HCT116 (cell line): ENCODE results near the gene LRRC75A. TPM values are rescaled to one million over a fixed set of nuclear protein-coding genes. Genes with fewer than 3 reads are reported as not detected.

Experiments used
- ATAC-seq: fragments of 200-7000 bp; cut with Tn5 transposase; 2 replicates; pipeline ENCODE4 v1.9.1; 2020; ENCODE audit warnings: mild to moderate bottlenecking, moderate library complexity
- BruUV-seq: library from RNA; stranded (reverse); fragments of 400-500 nt; replicated peaks from 2 replicates; lab custom pipeline; 2021; lab: Mats Ljungman, UMichigan
- CTCF ChIA-PET: fragments of 300-600 bp; sonication (Branson Sonifier 250); formaldehyde crosslinking; loops from one replicate; lab custom pipeline; 2021; ENCODE audit warnings: antibody characterized with exemption; lab: Charles Lee
- POLR2A ChIA-PET: fragments of 300-600, 350-600 bp; sonication (Branson Sonifier 250); formaldehyde crosslinking; loops from one replicate; lab custom pipeline; 2021; ENCODE audit warnings: antibody characterized with exemption; lab: Charles Lee
- RAD21 ChIA-PET, 2 experiments: fragments of 300-600 bp; sonication (Branson Sonifier 250); formaldehyde crosslinking; loops; one replicate each; lab custom pipeline; 2023; ENCODE audit warnings: low total read pairs in 2 of 2; ENCODE audit not compliant: uncharacterized antibody in 2 of 2, unreplicated experiment in 2 of 2, low non-redundant PET in 1 of 2; lab: Charles Lee
- DNase-seq: peaks from one replicate; pipeline ENCODE4 v3.0.0-alpha.2; 2010; ENCODE audit warnings: low read depth, low spot score
- H2AFZ ChIP-seq: fragments of 200-600 bp; shearing (Covaris generic), sonication (generic); 2 replicates; pipeline ENCODE4 v1.6.1; 2017; ENCODE audit warnings: low read depth, mixed run types, mixed read lengths, antibody characterized with exemption, low read length; ENCODE audit not compliant: poor library complexity, severe bottlenecking
- H3K27ac ChIP-seq: 2 replicates; pipeline ENCODE4 v1.5.1; 2012; ENCODE audit warnings: low read depth, low read length
- H3K27me3 ChIP-seq: fragments of 200-600 bp; sonication (generic); 2 replicates; pipeline ENCODE4 v1.6.1; 2016; ENCODE audit warnings: mixed run types, low read length, mixed read lengths; ENCODE audit not compliant: insufficient read depth
- H3K36me3 ChIP-seq, 2 experiments: fragments of 200-500 bp in 1 of 2; fragments of 200-600 bp in 1 of 2; sonication (Bioruptor generic) in 1 of 2; sonication (generic) in 1 of 2; 2 replicates each; pipeline versions ENCODE4 v1.5.1 to v1.6.1; 2014 to 2016; ENCODE audit warnings: low read length in 2 of 2, inconsistent platforms in 1 of 2, mixed read lengths in 1 of 2, mixed run types in 1 of 2; ENCODE audit not compliant: insufficient read depth in 2 of 2, control insufficient read depth in 1 of 2
- H3K4me1 ChIP-seq, 2 experiments: fragments of 200-600 bp in 1 of 2; sonication (generic) in 1 of 2; 2 replicates each; pipeline versions ENCODE4 v1.5.1 to v1.6.1; 2012 to 2017; ENCODE audit warnings: low read length in 2 of 2, inconsistent platforms in 1 of 2, mild to moderate bottlenecking in 1 of 2, mixed read lengths in 1 of 2, mixed run types in 1 of 2, moderate library complexity in 1 of 2; ENCODE audit not compliant: insufficient read depth in 2 of 2, control insufficient read depth in 1 of 2
- H3K4me2 ChIP-seq: fragments of 200-600 bp; sonication (generic); 2 replicates; pipeline ENCODE4 v1.6.1; 2017; ENCODE audit warnings: mixed run types, low read length, mixed read lengths
- H3K4me3 ChIP-seq, 2 experiments: fragments of 200-600 bp in 1 of 2; sonication (generic) in 1 of 2; replicated peaks in 1 of 2; 2 replicates each; pipeline ENCODE4 v1.5.1; 2011 to 2016; ENCODE audit warnings: low read length in 2 of 2, control low read depth in 1 of 2, low read depth in 1 of 2, mild to moderate bottlenecking in 1 of 2, mixed read lengths in 1 of 2, mixed run types in 1 of 2
- H3K79me2 ChIP-seq: fragments of 200-600 bp; sonication (generic); 2 replicates; pipeline ENCODE4 v1.6.1; 2017; ENCODE audit warnings: mild to moderate bottlenecking, mixed run types, low read length, moderate library complexity, mixed read lengths; ENCODE audit not compliant: insufficient read depth
- H3K9ac ChIP-seq: fragments of 200-600 bp; sonication (generic); 2 replicates; pipeline ENCODE4 v1.6.1; 2016; ENCODE audit warnings: low read length, mixed read lengths
- H3K9me2 ChIP-seq: fragments of 200-600 bp; sonication (generic), shearing (Covaris generic); 2 replicates; pipeline ENCODE4 v1.6.1; 2017; ENCODE audit warnings: mixed run types, mild to moderate bottlenecking, moderate library complexity; ENCODE audit not compliant: insufficient read depth
- H3K9me3 ChIP-seq, 2 experiments: fragments of 200-500 bp in 1 of 2; fragments of 200-600 bp in 1 of 2; sonication (Bioruptor generic) in 1 of 2; sonication (generic) in 1 of 2; 2 replicates each; pipeline ENCODE4 v1.6.1; 2014 to 2017; ENCODE audit warnings: low read length in 2 of 2, mixed read lengths in 2 of 2, inconsistent platforms in 1 of 2, low read depth in 1 of 2, mild to moderate bottlenecking in 1 of 2, mixed run types in 1 of 2, moderate library complexity in 1 of 2; ENCODE audit not compliant: control insufficient read depth in 1 of 2, insufficient read depth in 1 of 2
- H4K20me1 ChIP-seq: fragments of 200-600 bp; sonication (generic), shearing (Covaris generic); 2 replicates; pipeline ENCODE4 v1.6.1; 2017; ENCODE audit warnings: mixed run types, mild to moderate bottlenecking, moderate library complexity; ENCODE audit not compliant: insufficient read depth
- ATF3 ChIP-seq: IDR thresholded peaks from 2 replicates; pipeline ENCODE4 v1.6.1; 2012
- CTCF ChIP-seq, 3 experiments: fragments of 200-600 bp in 1 of 3; sonication (generic) in 1 of 3; IDR thresholded peaks in 2 of 3; conservative IDR thresholded peaks in 1 of 3; 2 replicates each; pipeline ENCODE4 v1.5.1; 2012 to 2017; ENCODE audit warnings: low read depth in 2 of 3, low read length in 2 of 3, antibody characterized with exemption in 1 of 3, borderline replicate concordance in 1 of 3, control low read depth in 1 of 3, mild to moderate bottlenecking in 1 of 3, mixed read lengths in 1 of 3, mixed run types in 1 of 3, moderate library complexity in 1 of 3; ENCODE audit not compliant: insufficient read depth in 1 of 3
- EZH2phosphoT487 ChIP-seq: fragments of 200-600 bp; IDR thresholded peaks from 2 replicates; pipeline ENCODE4 v1.6.1; 2018; ENCODE audit warnings: antibody characterized with exemption, borderline replicate concordance
- POLR2A ChIP-seq: IDR thresholded peaks from 2 replicates; pipeline ENCODE4 v1.7.0; 2011; ENCODE audit warnings: borderline replicate concordance; ENCODE audit not compliant: insufficient read depth, insufficient read length; ENCODE audit errors: extremely low read depth
- SIN3A ChIP-seq: IDR thresholded peaks from 2 replicates; pipeline ENCODE4 v1.6.1; 2012; ENCODE audit warnings: low read depth
- TCF7L2 ChIP-seq: IDR thresholded peaks from 2 replicates; pipeline ENCODE4 v1.7.0; 2011; ENCODE audit warnings: borderline replicate concordance, inconsistent platforms; ENCODE audit not compliant: insufficient read depth, insufficient read length; ENCODE audit errors: extremely low read depth
- ZBTB33 ChIP-seq: IDR thresholded peaks from 2 replicates; pipeline ENCODE4 v1.6.1; 2011; ENCODE audit warnings: mild to moderate bottlenecking, low read length, moderate library complexity; ENCODE audit not compliant: insufficient replicate concordance; ENCODE audit errors: extremely low read depth
- intact Hi-C: fragments of 100-400 bp; cut with micrococcal nuclease; formaldehyde crosslinking; loops from 2 replicates; pipeline ENCODE4 v1.10.0; 2022
- total RNA-seq: library from RNA; stranded (reverse); gene quantifications from one replicate; pipeline ENCODE4 v1.2.1, GENCODE V29; 2021; ENCODE audit not compliant: unreplicated experiment

The LRRC75A gene
- total RNA-seq, 1 experiment from 2014 or later: 2.3 TPM

GRCh38 chr17:16488968-16489337 is 3.0 kb downstream of the LRRC75A start (continued):
- TF ChIP-seq ZBTB33 (no peak), POLR2A (no peak), SIN3A (no peak), CTCF (IDR thresholded peaks at IDR 0.05 in 2 of 3, conservative IDR thresholded peaks at IDR 0.05 in 1 of 3; ENCODE audit: borderline replicate concordance in 1 of 3, insufficient read depth in 1 of 3, low read depth in 2 of 3, low read length in 2 of 3) (no peak), EZH2phosphoT487 (no peak)

- Histone ChIP-seq H3K4me2 (peak overlapping the region; percentile 21; the same call in 1 of the 2 replicates), H3K9me3 (no peaks in the 10 kb centered on the region), H3K36me3 (no peaks in the 10 kb centered on the region), H2AFZ (no peak overlapping the region), H3K9me2 (no peaks in the 10 kb centered on the region), H4K20me1 (no peaks in the 10 kb centered on the region), H3K4me3 (no peak overlapping the region), H3K4me1 (peaks cover 21 to 28% of the 10 kb centered on the region in 2 experiments; a peak in 3 of 4 replicates)
- ChIA-PET CTCF (no interaction called here), POLR2A (no interaction called here), RAD21 (no interaction called here)
- intact Hi-C loops: no loop called here
- BruUV-seq: no TSS peak
- DNase-seq (no peak), ATAC-seq (no peak)
- TF ChIP-seq ATF3: no peak
- TF ChIP-seq TCF7L2: peak; percentile 56
- TF ChIP-seq, all 23 proteins: peak for 1
- no peak overlapping the region for H3K9ac ChIP-seq
- no peaks in the 10 kb centered on the region for H3K79me2 ChIP-seq
- H3K27me3 ChIP-seq: no peaks in the 10 kb centered on the region
- no peak overlapping the region for H3K27ac ChIP-seq
These were observed 3.6 kb downstream of the LRRC75A start for GRCh38 chr17:16488186-16488967.
